Naive B cell (primary cell): ENCODE measurements around the gene MXD3. TPM values are rescaled to one million over a fixed set of nuclear protein-coding genes. Genes with fewer than 3 reads are reported as not detected.
"Not testable (repeated sequence)": the region's sequence is repeated elsewhere in the genome, so short reads cannot be mapped to it uniquely, and the experiment has no call there.

Source experiments
- ATAC-seq, 2 donors: fragments of 150-1000 bp; cut with Tn5 transposase; 2 replicates each; pipeline ENCODE4 v1.10.0; 2021; ENCODE audit warnings: low read depth in 2 of 2, mild to moderate bottlenecking in 2 of 2, moderate library complexity in 2 of 2
- DNase-seq: peaks from one replicate; pipeline ENCODE4 v3.0.0; 2022
- H3K27ac Mint-ChIP-seq, 6 donors: one replicate each; pipeline ENCODE4 v1.8.0; 2020 to 2022; ENCODE audit warnings: mild to moderate bottlenecking in 6 of 6, mixed read lengths in 6 of 6, moderate library complexity in 5 of 6, inconsistent platforms in 2 of 6
- H3K27me3 Mint-ChIP-seq, 3 donors: one replicate each; pipeline ENCODE4 v1.8.0; 2021 to 2022; ENCODE audit warnings: mixed read lengths in 3 of 3, mild to moderate bottlenecking in 1 of 3
- H3K36me3 Mint-ChIP-seq, 2 donors: one replicate each; pipeline ENCODE4 v1.8.0; 2020 to 2022; ENCODE audit warnings: mixed read lengths in 2 of 2, inconsistent platforms in 1 of 2, mild to moderate bottlenecking in 1 of 2
- H3K4me1 Mint-ChIP-seq, 3 donors: one replicate each; pipeline ENCODE4 v1.8.0; 2020 to 2022; ENCODE audit warnings: mixed read lengths in 3 of 3, inconsistent platforms in 1 of 3, mild to moderate bottlenecking in 1 of 3, moderate library complexity in 1 of 3
- H3K4me3 Mint-ChIP-seq, 8 donors: one replicate each; pipeline ENCODE4 v1.8.0; 2020 to 2022; ENCODE audit warnings: mild to moderate bottlenecking in 8 of 8, mixed read lengths in 8 of 8, moderate library complexity in 8 of 8, inconsistent platforms in 2 of 8
- H3K9me3 Mint-ChIP-seq, 7 donors: one replicate each; pipeline ENCODE4 v1.8.0; 2020 to 2022; ENCODE audit warnings: mixed read lengths in 7 of 7, mild to moderate bottlenecking in 5 of 7, inconsistent platforms in 2 of 7, moderate library complexity in 1 of 7
- polyA plus RNA-seq, 6 donors: library from polyadenylated mRNA; unstranded; fragments of 300-500 nt; fragmentation: Illumina TruSeq; gene quantifications; one replicate each; pipeline ENCODE4 v1.2.3, GENCODE V29; 2021; ENCODE audit warnings: low read depth in 6 of 6

The MXD3 gene
- polyA plus RNA-seq, 6 donors from 2014 or later, result 0.52 to 2.3 (median 1.4) TPM

DNA sequence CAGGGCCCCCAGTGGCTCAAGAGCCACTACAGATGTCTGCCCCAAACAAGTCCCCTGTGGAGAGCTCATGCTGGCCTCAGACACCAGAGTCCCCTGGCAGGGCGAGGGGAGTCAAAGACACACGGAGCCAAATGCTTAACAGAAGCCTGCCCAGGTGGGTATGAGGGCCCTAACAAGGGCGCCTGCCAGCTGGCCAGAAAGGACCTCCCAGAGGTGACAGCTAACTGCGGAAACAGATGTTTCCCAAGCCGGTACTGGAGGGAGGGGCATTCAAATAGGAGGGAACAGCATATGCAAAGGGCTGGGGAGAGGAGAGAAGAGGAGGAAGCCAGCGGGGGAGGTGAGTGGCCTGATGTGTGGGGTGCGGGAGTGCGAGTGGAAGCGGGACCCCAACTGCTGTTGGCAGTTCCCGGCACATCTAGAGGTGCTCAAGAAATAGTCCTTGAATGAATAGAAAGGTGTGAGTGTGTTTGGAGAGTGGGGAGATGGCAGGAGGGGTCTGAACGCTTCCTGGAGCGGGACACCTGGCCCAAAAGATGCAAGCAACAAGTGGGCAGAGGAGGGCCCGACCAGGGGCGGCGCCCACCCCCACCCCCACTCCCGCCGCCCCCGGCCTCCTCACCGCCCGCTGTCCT lies 824 bp downstream of the MXD3 start:
- peaks cover 0 to 6% of the 10 kb centered on the region in 2 donors for H3K36me3 Mint-ChIP-seq
- H3K9me3 Mint-ChIP-seq, result no peaks in the 10 kb centered on the region
- DNase-seq, result peak; percentile 64
- no peaks in the 10 kb centered on the region for H3K27me3 Mint-ChIP-seq
- peaks cover 25 to 47% (median 35%) of the 10 kb centered on the region in 3 donors for H3K4me1 Mint-ChIP-seq
- H3K27ac Mint-ChIP-seq, result peak overlapping the region in 5 of 6 donors; percentile 48 to 64 (median 57)
- peak; percentile 15 to 29 for ATAC-seq
- H3K4me3 Mint-ChIP-seq, result peak overlapping the region; percentile 73 to 94 (median 88)

DNA sequence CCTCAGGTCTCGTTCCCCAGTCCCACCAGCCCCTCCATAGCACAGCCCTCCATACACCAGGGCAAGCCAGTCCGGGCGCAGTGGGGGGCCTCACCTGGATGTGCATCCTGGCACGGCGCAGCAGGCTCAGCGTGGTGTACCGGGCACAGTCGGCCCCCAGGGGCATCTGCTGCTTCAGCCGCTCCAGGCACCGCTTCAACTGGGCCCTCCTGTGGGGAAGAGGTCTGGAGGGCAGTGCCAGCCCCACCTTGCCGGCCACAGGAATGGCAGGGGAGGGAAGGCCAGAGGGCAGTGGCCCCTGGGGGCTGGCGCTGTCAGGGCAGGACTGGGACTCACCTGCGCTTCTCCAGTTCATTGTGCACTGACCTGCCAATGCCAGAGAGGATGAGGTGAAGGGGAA lies 1.4 kb downstream of the MXD3 start:
- H3K27ac Mint-ChIP-seq, result peak overlapping the region in 1 of 6 donors; percentile 57
- H3K4me3 Mint-ChIP-seq, result peak overlapping the region; percentile 73 to 94 (median 88)
- no peak for DNase-seq
- no peaks in the 10 kb centered on the region for H3K27me3 Mint-ChIP-seq
- H3K4me1 Mint-ChIP-seq, result peaks cover 25 to 52% (median 40%) of the 10 kb centered on the region in 3 donors
- H3K36me3 Mint-ChIP-seq, result peaks cover 0 to 6% of the 10 kb centered on the region in 2 donors
- ATAC-seq, result no peak
- H3K9me3 Mint-ChIP-seq, result no peaks in the 10 kb centered on the region

DNA sequence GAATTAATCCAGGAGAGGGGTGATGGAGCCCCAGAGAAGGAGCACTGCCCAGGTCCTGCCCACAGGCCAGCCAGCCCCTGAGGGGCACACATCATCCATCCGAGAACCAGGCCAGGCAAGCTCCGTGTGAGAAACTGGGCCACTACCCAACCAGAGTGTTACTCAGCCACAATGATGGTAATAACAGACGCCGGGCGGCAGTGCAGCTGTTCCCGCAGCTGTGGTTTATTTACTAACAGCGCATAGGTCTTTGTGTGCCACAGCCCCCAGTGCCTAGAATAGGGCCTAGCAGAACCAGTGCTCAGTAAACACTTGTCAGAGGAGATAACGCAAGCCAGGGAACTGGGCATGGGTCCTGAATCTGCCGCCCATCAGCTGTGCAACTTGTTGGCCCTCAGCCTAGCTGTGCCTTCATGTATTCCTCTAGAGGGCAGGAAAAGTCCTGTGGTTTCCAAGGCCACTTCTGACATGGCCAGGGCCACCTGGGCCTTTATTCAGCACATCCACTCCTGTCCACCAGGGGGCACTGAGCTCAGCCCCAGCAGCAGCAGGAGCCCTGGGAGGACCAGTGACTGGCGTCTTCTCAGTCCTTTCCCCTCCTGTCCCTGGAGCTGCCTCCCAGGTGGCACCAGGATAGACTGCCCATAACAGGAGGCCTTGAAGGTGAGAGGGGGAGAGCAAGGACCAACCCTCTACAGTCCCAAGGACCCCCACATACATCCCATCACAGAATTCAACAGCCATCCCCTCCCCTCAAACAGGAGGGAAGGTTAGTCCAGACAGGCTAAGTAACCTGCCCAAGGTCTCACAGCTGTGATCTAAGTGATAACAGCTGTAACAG lies 2.1 kb downstream of the MXD3 start:
- Mint-ChIP-seq H3K4me3 (peak overlapping the region in 7 of 8 donors; percentile 37 to 85 (median 55)), H3K36me3 (peaks cover 0 to 6% of the 10 kb centered on the region in 2 donors), H3K4me1 (peaks cover 29 to 60% (median 48%) of the 10 kb centered on the region in 3 donors), H3K27me3 (no peaks in the 10 kb centered on the region), H3K27ac (peak overlapping the region in 5 of 6 donors; percentile 36 to 79 (median 54)), H3K9me3 (no peaks in the 10 kb centered on the region)
- peak; percentile 59 for DNase-seq
- ATAC-seq, result peak; percentile 13 to 18

DNA sequence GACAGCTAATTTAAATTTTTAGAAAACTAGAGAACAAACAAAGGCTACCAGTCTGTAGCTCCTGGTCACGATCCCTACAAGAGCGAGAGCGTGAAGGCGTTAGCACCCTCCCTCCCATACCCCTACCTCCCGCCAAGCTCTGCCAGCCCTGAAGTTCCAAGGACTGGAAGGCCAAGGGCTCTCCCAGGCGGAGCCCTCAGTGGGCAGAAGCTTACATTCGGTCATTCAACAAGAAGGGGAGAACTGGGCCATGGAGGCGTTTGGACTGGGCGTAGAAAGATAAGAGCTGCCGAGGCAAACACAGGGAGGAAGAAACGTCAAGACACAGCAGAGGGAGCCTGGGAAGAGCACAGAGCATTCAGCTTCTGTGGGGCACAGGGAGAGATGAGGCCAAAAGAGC lies 3.0 kb downstream of the MXD3 start:
- Mint-ChIP-seq H3K27ac (peak overlapping the region in 3 of 6 donors; percentile 63 to 75 (median 66)), H3K4me1 (peaks cover 36 to 68% (median 55%) of the 10 kb centered on the region in 3 donors), H3K27me3 (no peaks in the 10 kb centered on the region), H3K4me3 (peak overlapping the region in 3 of 8 donors; percentile 58 to 78 (median 60)), H3K36me3 (peaks cover 0 to 6% of the 10 kb centered on the region in 2 donors), H3K9me3 (no peaks in the 10 kb centered on the region)
- DNase-seq, result no peak
- no peak for ATAC-seq

DNA sequence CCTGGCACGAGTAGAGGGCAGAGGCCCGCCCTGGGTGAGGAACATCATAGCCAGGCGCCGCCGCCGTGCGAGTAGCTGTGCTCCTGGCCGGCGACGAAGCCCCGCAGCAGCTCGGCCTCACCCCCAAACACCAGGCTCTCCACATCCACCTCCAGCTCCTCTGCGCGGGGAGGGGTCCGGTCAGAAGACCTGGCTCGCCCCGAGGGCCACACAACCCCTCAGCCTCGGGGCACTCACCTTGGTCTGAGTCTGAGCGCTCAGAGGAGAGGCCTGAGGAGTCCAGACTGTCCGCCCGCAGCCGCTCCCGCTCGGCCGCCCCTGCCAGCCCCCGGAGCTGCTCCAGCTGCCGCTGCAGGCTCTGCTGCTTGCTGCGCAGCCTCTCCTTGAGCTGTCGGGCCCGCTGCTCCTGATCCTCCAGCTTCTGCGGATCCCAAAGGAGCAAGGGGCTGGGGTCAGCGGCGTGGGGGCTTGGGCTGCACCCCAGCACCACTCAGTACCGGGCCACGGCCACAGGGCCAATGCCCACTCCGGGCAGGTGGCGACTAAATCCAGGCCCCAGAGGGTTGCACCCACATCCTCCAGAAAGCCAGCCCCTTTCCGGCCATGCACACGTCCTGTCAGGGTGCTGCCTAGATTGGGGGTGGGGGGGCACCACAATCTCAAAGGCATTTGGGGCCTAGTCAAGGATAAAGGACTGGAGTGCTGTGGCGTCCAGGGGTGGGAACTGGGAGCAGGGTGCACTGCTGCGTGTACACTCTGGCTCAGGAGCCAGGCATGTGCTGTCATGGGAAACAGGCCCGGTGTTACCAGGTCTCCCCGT lies 3.9 kb downstream of the MXD3 start:
- peaks cover 33 to 70% (median 54%) of the 10 kb centered on the region in 3 donors for H3K4me1 Mint-ChIP-seq
- H3K27me3 Mint-ChIP-seq, result no peaks in the 10 kb centered on the region
- no peak for DNase-seq
- peaks cover 0 to 6% of the 10 kb centered on the region in 2 donors for H3K36me3 Mint-ChIP-seq
- no peaks in the 10 kb centered on the region for H3K9me3 Mint-ChIP-seq
- no peak for ATAC-seq
- H3K4me3 Mint-ChIP-seq, result peak overlapping the region in 1 of 8 donors; percentile 78
- H3K27ac Mint-ChIP-seq, result peak overlapping the region in 1 of 6 donors; percentile 83

DNA sequence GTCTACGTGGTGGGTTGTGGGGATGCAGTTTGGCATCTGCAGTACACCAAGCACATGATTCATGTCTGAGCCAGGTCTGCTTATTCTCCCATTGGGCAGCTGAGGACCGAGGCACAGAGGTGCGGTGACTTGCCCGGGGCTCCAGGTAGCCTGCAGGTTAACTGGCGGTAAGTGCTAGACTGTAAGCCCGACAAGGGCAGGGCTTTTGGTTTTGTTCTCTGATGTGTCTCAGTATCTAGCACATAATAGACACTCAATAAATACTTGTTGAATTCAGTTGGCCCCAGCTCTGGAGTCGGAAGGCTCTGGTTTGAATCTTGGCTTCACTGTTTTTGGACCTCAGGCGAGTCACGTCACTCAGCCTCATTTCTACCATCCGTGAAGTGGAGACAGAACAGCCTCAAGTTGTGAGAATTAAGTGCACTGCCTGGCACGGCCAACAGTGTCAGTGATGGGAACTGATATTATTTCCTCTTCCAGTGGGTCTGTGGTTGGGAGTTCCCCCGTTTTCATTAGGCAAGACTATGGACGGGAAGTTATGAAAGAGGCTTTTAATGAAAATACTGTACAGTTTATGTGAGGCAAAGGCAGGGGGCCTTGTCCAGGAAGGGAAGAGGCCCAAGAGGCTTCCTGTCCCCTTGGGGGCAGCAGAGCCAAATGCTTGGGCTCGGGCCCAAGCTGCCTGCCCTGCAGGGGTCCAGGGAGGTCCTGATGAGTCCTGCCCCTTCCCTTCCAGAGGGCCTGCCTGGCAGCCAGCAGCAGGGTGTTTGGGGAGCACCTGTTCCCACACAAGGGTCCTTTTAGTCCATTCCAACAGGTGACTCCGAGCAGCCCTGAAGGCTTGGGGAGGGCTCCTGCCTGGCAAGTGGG lies 4.8 kb downstream of the MXD3 start:
- Mint-ChIP-seq H3K9me3 (no peaks in the 10 kb centered on the region), H3K27ac (peak overlapping the region in 3 of 6 donors; percentile 18 to 95 (median 74)), H3K4me1 (peaks cover 36 to 70% (median 60%) of the 10 kb centered on the region in 3 donors), H3K4me3 (peak overlapping the region in 3 of 8 donors; percentile 56 to 97 (median 78)), H3K27me3 (no peaks in the 10 kb centered on the region), H3K36me3 (peaks cover 0 to 6% of the 10 kb centered on the region in 2 donors)
- ATAC-seq (no peak), DNase-seq (no peak)

DNA sequence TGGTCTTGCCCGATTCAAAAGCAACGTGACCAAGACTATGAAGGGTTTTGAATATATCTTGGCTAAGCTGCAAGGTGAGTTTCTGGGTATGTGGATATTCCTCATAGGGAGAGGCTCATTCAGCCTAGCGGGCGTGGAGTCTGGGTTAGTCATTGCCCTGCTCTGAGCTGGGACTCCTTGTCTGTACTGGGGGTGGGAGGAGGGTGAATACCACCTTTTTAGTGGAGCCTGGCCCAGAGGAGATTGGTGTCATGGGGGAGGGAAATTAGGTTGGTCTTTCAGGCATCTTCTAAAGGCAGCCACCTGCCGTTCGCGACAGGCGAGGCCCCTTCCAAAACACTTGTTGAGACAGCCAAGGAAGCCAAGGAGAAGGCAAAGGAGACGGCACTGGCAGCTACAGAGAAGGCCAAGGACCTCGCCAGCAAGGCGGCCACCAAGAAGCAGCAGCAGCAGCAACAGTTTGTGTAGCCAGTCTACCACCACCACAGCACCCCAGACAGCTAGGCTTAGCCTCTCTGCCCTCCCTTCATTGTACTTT lies 5.5 kb downstream of the MXD3 start:
- not testable (repeated sequence) for DNase-seq, H3K27me3 Mint-ChIP-seq, H3K9me3 Mint-ChIP-seq, H3K36me3 Mint-ChIP-seq, ATAC-seq
- Mint-ChIP-seq H3K27ac (peak overlapping the region in 2 of 6 donors; percentile 18 to 88), H3K4me1 (peaks cover 39 to 70% (median 67%) of the 10 kb centered on the region in 3 donors), H3K4me3 (peak overlapping the region in 6 of 8 donors; percentile 22 to 97 (median 50))

DNA sequence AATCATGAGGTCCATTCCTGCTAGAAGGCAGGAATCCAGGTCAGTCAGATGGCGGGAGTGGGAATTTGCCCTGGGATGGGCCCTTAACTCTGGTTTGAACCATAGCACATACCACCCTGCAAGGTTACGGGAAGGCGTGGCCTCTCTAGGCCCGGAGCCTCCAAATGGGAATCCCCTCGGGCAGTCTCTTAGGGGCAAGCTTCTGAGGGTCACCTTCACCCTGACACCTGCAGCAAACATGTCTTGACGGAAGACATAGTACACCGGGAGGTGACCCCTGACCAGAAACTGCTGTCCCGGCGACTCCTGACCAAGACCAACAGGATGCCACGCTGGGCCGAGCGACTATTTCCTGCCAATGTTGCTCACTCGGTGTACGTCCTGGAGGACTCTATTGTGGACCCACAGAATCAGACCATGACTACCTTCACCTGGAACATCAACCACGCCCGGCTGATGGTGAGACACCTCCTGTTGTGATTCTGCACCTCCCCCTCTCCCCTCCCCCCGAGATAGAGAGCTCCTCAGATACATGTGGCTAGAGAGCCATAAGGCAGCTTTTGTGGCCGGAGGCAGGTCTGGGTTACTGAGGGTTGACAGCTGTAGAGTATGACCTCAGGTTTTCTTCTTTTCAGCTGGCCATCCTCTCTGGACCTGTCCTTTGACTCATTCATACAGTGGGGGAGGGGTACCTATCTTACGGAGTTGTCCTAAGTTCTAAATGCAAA lies 7.1 kb downstream of the MXD3 start:
- no peaks in the 10 kb centered on the region for H3K9me3 Mint-ChIP-seq
- H3K27ac Mint-ChIP-seq, result peak overlapping the region in 5 of 6 donors; percentile 79 to 92 (median 84)
- no peak for DNase-seq
- peaks cover 49 to 72% (median 70%) of the 10 kb centered on the region in 3 donors for H3K4me1 Mint-ChIP-seq
- H3K27me3 Mint-ChIP-seq, result no peaks in the 10 kb centered on the region
- peaks cover 0 to 9% of the 10 kb centered on the region in 2 donors for H3K36me3 Mint-ChIP-seq
- ATAC-seq, result no peak
- H3K4me3 Mint-ChIP-seq, result peak overlapping the region; percentile 90 to 97 (median 94)

DNA sequence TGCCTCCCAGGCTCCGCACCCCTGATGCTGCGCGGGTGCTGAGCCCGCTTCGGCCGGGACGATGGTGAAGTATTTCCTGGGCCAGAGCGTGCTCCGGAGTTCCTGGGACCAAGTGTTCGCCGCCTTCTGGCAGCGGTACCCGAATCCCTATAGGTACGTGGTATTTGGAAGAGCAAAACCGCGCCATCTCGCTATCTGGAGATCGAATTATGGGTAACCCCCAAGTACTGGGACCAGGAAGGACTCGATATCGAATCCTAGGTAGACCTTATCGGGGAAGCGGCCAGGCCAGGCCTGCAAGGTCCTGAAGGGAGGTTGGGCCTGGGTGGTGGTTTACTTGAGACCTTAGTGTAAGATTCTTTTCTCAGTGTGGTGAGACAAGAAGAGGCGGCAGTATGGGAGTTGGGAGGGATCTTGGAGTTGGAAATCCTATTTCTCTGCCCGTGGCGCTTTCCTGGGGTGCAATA lies 7.7 kb downstream of the MXD3 start:
- Mint-ChIP-seq H3K4me1 (peaks cover 49 to 73% (median 70%) of the 10 kb centered on the region in 3 donors), H3K9me3 (no peaks in the 10 kb centered on the region), H3K4me3 (peak overlapping the region; percentile 90 to 97 (median 94)), H3K27me3 (no peaks in the 10 kb centered on the region), H3K27ac (peak overlapping the region; percentile 79 to 92 (median 84)), H3K36me3 (peaks cover 0 to 9% of the 10 kb centered on the region in 2 donors)
- no peak for ATAC-seq
- DNase-seq, result no peak

DNA sequence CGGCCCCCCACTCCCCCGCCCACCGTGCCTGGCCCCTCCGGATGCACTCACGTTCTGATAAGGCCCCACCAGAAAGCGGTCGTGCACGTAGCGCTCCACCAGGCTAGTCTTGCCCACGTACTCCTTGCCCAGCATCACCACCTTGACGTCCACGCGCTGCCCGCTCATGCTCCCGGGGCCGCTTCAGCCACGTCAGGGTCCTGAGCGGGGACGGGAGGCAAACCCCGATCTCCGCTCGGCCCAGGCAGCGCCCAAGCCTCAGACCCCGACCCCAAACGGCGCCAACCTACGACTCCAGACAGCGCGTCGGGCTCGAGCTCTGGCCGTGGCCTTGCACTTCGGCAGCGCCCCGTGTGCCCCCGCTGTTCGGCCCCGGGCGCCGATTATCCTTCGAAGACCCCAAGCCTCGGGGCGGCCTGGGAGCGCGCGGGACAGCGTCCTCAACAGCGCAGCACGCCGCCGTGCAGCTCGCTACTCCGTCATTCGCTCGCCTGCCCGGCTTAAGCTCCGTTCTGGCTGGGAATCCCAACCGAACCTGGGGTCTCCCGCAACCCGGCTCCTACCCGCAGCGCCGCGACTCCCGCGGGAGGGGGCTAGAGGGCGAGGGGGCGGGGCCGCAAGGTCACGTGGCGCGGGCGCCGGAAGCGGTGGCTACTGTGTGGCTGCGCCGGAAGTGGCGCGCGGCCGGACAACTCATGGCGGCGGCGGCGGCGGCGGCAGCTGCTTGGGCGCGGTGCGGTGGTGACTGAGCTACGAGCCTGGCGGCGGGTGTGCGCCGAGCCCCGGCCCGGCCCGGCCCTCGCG lies 8.4 kb downstream of the MXD3 start, which contains the start of the genes PRELID1 and RAB24:
TSS of gene PRELID1 (plus strand) at position 679 of the 804 bp plus-strand sequence. CDS start 187 bp downstream, outside the sequence.
TSS of gene RAB24 (minus strand) at position 599 of the 804 bp plus-strand sequence. CDS start at position 168, 431 bp downstream.
- peak; percentile 60 to 64 for ATAC-seq
- Mint-ChIP-seq H3K36me3 (peaks cover 0 to 9% of the 10 kb centered on the region in 2 donors), H3K4me3 (peak within 1 kb of the TSS; percentile 90 to 97 (median 94))

More for the DNA sequence above, 8.4 kb downstream of the MXD3 start, which contains the start of the genes PRELID1 and RAB24:
- H3K4me1 Mint-ChIP-seq, result peaks cover 45 to 75% (median 74%) of the 10 kb centered on the region in 3 donors
- peak within 1 kb of the TSS; percentile 79 to 92 (median 85) for H3K27ac Mint-ChIP-seq
- no peaks in the 10 kb centered on the region for H3K9me3 Mint-ChIP-seq
- DNase-seq, result peak; percentile 88
- no peaks in the 10 kb centered on the region for H3K27me3 Mint-ChIP-seq
